D721Med (cell line): ENCODE data around the gene NAP1L4.

Experiments used
- DNase-seq: peaks from one replicate; pipeline ENCODE4 v3.0.0; 2011; ENCODE audit warnings: low spot score; ENCODE audit not compliant: insufficient read length
- FAIRE-seq: peaks from 2 replicates; lab custom pipeline; 2011; peaks lifted over from hg19 to GRCh38; lab: Jason Lieb, UNC
- CTCF ChIP-seq: IDR thresholded peaks from 2 replicates; pipeline ENCODE4 v1.5.1; 2012; ENCODE audit warnings: mild to moderate bottlenecking, control low read depth; ENCODE audit not compliant: insufficient read depth; ENCODE audit errors: missing control alignments

The NAP1L4 gene

GRCh38 chr11:2987881-2988861 lies 4.0 kb downstream of the NAP1L4 start:
- no peak for DNase-seq
- no peak for TF ChIP-seq CTCF
- FAIRE-seq = no peak

- DNase-seq (no peak), FAIRE-seq (no peak)
- TF ChIP-seq CTCF = no peak
Measured at GRCh38 chr11:2983908-2984307, 8.2 kb downstream of the NAP1L4 start.

DNA sequence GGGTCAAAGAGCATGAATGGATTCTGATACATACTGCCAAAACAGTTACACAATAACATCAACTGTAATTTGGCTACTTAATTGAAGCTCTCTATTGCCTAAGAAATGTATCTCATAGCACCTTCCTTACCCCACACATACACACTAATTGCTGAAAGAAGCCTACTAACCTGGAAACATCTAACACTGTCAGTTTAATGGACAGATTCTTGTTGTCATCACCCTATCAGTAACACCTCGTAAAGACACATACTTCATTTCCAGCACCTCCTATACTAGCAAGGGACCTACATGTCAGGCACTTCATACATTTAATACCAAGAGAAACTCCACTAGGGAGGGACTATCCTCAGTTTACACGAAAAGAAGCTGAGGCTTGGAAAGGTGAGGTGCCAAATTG lies 9.9 kb downstream of the NAP1L4 start:
- no peak for TF ChIP-seq CTCF
- DNase-seq (no peak), FAIRE-seq (no peak)

DNA sequence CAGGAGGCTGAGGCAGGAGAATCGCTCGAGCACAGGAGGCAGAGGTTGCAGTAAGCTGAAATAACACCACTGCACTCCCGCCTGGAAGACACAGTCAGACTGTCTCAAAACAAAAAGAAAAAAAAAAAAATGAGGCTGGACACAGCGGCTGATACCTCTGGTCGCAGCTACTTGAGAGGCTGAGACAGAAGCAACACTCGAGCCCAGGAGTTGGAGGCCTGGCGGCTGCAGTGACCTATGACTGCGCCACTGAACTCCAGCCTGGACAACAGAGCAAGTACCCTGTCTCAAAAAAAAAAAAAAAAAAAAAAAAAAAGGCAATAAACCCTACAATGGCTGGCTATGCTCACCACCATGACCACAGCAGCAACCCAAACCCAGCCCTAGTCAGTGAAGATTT lies 11.0 kb downstream of the NAP1L4 start:
- no peak for TF ChIP-seq CTCF
- FAIRE-seq (no peak), DNase-seq (no peak)

DNA sequence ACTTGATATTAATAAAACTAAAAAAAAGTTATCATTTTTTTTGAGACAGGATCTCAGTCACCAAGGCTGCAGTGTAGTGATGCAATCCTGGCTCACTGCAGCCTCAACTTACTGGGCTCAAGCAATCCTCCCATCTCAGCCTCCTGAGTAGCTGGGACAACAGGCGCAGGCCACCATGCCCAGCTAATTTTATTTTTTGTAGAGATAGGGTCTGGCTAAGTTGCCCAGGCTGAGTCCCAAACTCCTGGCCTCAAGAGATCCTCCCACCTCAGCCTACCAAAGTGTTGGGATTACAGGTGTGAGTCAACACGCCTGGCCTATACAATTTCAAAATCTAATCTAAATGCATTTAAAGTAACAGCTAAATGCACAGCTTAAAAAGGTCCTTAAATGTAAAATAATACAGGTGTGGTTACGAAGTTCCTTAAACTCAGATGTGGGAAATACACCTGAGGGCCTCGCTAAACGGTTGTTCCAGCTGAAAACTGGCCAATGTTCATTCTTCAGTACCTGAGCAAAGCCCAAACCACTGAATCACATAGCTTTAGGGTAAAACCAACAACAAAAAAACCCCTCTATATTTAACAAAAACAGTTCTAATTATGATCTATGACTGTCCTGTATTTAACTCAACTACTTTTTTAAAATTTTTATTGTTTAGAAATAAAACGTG lies 11.8 kb downstream of the NAP1L4 start:
- no peak for DNase-seq
- no peak for FAIRE-seq
- no peak for TF ChIP-seq CTCF

DNA sequence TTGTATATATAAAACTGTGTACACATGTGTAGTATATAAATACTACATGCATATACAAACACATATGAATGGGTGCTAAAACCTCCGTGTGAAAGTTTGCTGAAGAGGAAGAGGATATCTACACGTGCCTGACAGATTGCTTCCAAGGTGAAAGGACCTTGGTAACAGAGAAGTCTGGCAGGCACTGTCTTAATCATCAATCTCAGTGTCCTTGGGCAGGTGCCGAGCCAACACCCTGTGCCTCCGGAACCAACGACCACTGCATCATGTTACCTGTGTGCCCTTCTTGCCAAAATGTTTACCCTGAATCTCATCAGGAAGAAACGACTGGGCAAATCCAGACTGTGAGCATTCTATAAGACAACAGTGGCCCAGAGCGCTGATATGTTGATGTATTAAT lies 15.0 kb downstream of the NAP1L4 start:
- FAIRE-seq (no peak), DNase-seq (no peak)
- no peak for TF ChIP-seq CTCF
